Measurements from ENCODE around the gene DPP10.

GRCh38 chr2:114496959-114497358 lies 54.5 kb downstream of the DPP10 start:
- TF ChIP-seq ZNF274 (IDR thresholded peaks at IDR 0.05; ENCODE audit: low read depth, low read length) = no peak
- TF ChIP-seq YY1 (IDR thresholded peaks at IDR 0.05; ENCODE audit: insufficient read depth, insufficient read length) = no peak

All from NT2/D1 (cell line).